Fibroblast of mammary gland (primary cell): ENCODE data around the gene KLRB1.
"Not testable (repeated sequence)": the region's sequence is repeated elsewhere in the genome, so short reads cannot be mapped to it uniquely, and the experiment has no call there.

Experiments used
- DNase-seq: peaks from one replicate; pipeline ENCODE4 v3.0.0-alpha.2; 2010; ENCODE audit warnings: low read depth
- H3K4me3 ChIP-seq: 2 replicates; pipeline ENCODE4 v1.5.1; 2011; ENCODE audit warnings: low read depth, mild to moderate bottlenecking, low read length, moderate library complexity; ENCODE audit not compliant: control insufficient read depth
- CTCF ChIP-seq: conservative IDR thresholded peaks from 2 replicates; pipeline ENCODE4 v1.5.1; 2011; ENCODE audit warnings: low read depth, low read length, inconsistent platforms; ENCODE audit not compliant: control insufficient read depth, insufficient read depth

Gene KLRB1

GRCh38 chr12:9625019-9625418 is 17.3 kb upstream of the KLRB1 start:
- no peak for DNase-seq
- no peak for TF ChIP-seq CTCF
- H3K4me3 ChIP-seq, result no peak overlapping the region

- DNase-seq, result no peak
- no peak for TF ChIP-seq CTCF
- H3K4me3 ChIP-seq, result no peak overlapping the region
These were observed 11.9 kb upstream of the KLRB1 start for GRCh38 chr12:9619411-9620179.

- not testable (repeated sequence) for H3K4me3 ChIP-seq, DNase-seq
These were observed 11.2 kb upstream of the KLRB1 start for GRCh38 chr12:9618906-9619305.

- DNase-seq, result no peak
- H3K4me3 ChIP-seq, result no peak overlapping the region
- TF ChIP-seq CTCF, result no peak
These were observed 9.4 kb upstream of the KLRB1 start for GRCh38 chr12:9617124-9617523.

- H3K4me3 ChIP-seq, result no peak overlapping the region
- no peak for DNase-seq
- no peak for TF ChIP-seq CTCF
These were observed 7.9 kb upstream of the KLRB1 start for GRCh38 chr12:9615420-9616136.

- not testable (repeated sequence) for DNase-seq, H3K4me3 ChIP-seq
These were observed 2.9 kb upstream of the KLRB1 start for GRCh38 chr12:9610606-9611005.

- no peak overlapping the region for H3K4me3 ChIP-seq
- TF ChIP-seq CTCF, result no peak
- no peak for DNase-seq
These were observed 862 bp downstream of the KLRB1 start for GRCh38 chr12:9606736-9607372.
